HT-29 (cell line): Measurements from ENCODE around the gene ZFP62. TPM values are rescaled to one million over a fixed set of nuclear protein-coding genes. Genes with fewer than 3 reads are reported as not detected.

Experiments used
- DNase-seq: peaks from one replicate; pipeline ENCODE4 v3.0.0-alpha.2; 2015; ENCODE audit warnings: low spot score
- total RNA-seq: library from RNA; depleted of rRNA; stranded (reverse); fragments of >200 nt; shearing (Covaris generic); gene quantifications from 2 replicates; pipeline ENCODE4 v1.2.3, GENCODE V29; 2014

Gene ZFP62
- total RNA-seq, 1 experiment from 2014 or later: 9.9 TPM

DNA sequence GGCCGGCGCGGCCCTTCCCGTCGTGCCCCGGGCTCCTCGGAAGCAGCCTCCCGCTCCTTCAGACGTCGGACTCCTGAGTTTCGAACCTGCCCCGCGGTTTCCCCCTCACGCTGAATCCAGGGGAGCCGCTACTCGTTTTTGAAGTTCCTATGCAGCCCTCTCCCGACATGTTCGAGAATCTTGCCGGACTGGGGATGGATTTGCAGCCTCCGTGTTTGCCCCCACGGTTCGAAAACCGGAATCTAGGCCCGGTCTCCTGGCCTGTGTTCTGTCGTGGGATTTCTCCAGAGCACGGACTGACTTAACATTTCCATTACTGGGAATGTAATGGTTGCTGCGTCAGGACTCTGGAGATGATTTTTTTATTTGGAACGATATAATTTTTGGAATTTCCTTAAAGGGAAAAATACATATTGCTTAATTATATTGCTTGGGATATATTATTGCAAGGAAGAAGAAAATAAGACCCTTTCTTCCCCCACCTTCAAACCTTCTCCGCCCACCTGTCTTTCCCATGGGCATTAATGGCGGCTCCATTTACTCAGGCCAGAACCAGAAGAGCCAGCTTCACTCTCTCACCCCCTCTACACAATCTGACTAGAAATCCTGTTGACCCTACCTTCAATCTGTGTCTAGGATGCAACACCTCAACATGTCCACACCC lies 50.0 kb downstream of the ZFP62 start:
- no peak for DNase-seq

DNA sequence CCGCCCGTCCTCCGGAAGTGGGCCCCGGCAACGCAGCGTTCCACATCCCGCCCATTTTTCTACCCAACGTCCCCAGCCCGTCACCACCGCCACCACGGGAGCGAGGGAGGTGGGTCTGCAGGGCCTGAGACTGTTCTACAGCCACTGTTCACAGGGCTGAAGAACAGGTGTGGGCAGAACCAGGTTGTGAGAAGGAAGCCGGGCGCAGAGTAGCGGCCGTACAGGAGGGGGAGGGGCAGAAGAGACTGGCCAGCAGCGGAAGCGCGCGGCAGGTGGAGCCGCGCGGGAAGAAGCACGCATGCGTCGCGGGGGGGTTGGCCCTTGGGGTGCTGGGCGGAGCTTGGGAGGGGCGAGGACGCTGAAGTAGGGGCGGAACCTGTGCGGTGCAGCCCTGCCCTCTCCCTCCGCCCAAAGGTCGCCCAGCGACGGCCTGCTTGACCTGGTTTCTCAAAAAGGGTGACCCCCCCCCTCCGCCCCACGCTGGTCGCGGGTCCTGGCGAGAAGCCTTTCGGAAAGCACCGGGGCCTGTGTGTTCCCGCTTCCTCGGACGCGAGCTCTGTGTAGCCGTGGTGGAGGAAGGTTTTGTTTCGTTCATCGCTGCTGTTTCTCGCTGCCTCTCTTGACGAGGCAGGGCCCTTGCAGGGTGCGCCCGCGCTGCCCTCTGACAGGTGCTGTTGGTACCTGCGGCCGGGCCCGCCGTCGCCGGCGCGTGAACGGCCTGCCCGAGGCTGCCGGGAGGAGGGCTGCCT lies 50.7 kb downstream of the ZFP62 start:
- peak; percentile 96 for DNase-seq

DNA sequence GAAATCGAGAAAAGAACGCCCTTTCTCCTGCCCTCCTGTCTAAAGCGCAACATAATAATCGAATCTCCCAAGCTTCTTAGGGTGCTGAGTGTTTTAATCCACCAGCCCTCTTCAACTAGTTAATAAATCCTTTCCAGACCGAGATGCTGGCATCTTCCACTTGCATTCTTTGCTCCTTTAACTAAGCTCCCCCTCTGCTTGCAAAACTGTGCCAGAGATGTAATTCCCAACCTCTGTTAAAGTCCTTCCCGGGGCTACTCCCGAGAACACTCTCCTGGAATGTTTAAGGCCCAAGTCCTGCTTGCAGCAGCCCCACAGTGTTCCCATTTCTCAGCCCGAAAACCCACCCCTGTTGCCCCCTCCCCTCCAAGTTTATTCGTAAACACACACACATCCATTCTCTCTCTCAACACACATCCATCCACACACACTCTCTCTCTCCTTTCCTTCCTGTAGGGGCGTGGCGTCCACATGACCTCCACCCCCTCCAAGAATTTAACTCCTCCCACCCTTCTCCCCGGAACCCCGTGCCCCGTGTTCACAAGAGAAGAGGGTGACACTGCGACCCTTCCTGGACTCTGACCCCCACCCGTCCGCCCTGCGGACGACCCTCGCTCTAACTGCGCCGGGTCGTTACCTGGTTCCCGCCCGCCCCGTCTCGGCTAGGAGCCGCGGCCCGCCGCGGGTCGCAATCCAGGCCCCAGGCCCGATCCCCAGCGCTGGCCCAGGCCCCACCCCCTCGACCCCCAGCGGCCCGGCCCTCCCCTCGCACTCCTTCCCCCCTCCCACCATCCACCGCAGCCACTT lies 51.5 kb downstream of the ZFP62 start:
- peak; percentile 88 for DNase-seq

DNA sequence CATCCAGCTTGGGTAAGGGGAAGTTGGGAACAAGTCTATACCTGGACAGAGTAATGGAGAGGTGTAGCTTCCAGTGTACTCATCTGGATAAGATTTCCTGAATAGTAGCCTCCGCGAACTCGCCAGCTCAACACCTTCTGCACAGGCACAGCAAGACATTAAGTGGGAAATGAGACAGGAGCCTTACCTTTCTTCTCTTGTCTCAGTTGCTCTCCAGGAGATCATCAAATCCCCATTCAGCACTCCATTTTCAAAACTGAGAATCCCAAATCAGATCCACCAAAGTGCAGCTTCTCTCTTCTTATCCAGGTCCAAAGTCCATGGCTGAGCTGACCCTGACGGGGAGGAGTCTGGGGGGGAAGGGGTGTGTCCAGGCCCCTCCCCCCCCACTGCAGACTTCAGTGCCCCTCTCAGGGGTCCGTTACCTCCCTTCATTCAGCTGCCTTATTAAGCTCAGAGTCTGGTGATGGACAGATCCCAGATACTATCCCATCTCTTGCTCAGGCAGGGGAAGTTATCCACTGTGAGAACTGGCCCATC lies 52.5 kb downstream of the ZFP62 start:
- no peak for DNase-seq

DNA sequence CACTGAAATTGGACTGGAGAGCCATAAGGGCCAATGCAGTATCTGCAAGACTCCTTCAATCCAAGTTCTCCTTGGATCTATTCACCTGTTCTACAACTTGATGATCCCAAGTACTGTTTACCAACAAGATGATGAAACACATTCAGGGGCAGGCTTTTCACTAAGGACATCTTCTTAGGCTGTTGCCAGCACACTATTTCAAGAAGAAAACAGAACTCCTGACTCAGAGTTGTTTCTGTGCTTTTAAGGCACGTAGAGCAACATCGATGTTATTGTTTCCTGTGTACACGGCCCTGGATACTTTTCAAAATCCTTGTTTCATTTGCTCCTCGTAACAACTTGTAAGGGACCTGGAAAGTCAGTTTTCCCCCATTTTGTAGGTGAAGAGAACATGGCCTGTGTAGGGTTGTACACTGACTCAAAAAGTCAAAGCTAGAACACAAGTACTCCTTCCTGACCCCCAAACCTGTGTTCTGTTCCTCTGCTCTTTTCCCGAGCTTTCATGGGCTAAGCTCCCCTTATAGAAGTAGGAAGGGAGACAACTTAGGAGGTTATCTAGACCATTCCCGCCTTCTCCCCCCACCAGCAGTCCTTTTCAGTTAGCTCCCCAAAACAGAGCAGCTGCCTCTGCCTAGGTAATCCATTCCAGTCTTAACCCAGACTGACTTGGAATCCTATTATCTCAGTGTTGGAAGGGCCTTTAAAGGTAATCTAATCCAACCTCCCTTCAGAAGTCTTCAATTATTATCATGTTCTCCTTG lies 53.2 kb downstream of the ZFP62 start:
- no peak for DNase-seq

DNA sequence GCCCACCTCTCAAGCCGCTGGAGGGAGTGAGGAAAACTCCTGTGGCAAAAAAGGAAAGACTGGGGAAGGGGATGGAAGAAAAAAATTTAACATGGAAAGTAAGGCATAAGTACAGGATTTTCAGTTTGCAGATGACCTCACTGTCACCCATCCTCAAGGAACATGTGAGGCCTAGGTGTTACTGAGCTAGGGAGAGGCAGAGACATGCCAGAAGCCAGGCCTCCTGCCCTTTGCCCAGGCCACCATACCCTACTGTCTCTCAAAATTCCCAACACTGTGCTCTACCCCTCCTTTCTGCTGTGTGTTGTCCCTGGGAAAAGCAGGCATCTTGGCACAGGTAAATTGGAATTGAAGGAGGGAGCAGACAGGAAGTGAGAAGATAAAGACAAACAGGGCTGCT lies 54.0 kb downstream of the ZFP62 start:
- no peak for DNase-seq

DNA sequence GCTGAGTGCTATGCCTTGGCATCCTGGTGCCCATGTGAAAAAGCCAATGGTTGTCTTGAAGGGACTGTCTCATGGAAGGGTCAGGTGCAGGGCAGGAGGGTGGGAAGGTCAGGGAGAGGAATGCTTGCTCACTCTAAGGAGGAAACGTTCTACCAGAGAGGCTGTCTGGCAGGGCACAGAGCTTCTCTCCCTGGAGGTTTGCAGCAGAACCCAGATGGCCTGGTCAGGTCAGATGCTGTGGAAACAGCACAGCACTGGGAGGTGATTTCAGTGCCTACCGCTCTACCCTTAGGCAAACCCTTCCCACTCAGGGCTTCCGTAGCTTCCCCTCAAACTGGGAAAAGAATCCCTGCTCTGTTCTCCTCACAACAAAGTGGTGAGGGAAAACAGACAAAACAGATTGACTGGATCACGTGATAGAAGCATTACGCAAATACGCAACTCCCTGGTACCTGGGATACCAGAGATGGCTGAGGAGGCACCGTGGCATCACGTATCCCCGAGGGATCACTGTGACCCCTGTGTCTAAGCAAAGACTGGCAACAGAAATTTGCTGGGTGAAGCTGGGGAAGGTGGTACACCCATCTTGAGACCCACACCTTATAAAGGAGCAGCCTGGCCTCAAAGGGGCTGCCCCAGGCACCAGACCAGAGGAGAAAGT lies 54.6 kb downstream of the ZFP62 start:
- DNase-seq: no peak

DNA sequence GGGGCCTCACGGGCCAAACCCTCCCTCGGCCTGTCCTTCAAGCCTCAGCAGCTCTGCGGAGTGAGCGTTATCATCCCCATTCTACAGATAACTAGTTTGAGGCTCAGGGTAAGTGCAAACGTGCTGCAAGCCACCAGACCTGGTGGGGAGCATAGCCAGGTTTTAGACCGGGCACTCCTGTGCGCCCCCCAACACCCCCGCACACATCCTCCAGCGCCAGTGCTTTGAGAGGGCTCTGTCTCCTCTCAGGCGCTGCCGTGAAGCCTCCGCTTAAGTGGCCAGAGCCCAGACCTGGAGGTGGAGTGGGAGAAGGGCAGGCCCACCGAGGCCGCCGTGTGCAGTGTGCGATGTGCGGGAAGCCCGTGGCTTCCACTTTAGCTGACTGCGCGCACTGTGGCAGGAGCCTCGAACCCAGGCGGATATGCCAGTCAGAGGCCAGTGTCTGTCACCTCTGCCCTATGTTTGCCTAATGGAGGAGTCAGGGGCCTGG lies 56.9 kb downstream of the ZFP62 start:
- no peak for DNase-seq

DNA sequence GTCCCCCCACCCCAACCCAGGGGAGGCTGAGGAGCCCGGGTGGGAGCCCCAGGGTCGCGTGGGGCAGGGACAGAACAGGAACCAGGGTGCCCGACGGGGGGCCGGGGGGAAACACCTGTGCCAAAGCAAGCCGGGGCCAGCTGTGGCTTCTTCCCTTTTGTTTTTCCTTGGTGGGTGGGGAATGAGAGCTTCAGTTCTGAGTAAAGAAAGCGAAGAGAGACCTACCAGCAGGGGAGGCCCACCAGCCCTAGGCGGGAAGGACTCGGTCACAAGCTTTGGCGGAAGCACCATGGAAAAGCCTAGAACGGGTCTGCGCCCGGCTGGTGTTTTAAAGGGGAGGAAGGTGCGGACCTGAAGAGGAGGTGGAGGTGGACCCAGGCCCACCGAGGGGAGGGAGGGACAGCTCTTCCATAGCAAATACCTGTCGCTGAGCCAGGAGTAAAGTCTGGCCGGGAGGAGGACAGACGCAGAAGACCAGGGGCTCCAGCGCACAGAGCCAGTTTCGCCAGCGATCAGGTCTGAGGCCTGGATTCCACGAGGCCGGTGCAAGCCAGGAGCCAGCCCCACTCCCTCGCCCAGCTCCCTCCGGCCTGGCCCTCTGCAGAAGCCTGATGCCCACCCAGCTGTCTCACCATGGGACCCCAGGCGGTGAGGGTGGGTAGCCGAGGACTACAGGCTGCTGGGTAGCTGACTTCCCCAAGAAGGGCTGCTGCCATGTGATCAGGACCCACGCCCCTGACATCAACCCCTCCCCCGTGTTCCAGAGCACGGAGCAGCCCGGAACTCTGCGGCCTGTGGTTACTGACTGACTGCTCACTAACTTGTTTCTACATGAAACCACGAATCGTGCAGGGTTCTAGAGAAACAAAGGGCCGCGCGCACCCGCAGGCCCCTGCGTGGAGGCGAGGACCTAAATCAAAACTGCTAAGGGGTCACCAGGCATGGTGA lies 57.6 kb downstream of the ZFP62 start:
- DNase-seq: peak; percentile 20

DNA sequence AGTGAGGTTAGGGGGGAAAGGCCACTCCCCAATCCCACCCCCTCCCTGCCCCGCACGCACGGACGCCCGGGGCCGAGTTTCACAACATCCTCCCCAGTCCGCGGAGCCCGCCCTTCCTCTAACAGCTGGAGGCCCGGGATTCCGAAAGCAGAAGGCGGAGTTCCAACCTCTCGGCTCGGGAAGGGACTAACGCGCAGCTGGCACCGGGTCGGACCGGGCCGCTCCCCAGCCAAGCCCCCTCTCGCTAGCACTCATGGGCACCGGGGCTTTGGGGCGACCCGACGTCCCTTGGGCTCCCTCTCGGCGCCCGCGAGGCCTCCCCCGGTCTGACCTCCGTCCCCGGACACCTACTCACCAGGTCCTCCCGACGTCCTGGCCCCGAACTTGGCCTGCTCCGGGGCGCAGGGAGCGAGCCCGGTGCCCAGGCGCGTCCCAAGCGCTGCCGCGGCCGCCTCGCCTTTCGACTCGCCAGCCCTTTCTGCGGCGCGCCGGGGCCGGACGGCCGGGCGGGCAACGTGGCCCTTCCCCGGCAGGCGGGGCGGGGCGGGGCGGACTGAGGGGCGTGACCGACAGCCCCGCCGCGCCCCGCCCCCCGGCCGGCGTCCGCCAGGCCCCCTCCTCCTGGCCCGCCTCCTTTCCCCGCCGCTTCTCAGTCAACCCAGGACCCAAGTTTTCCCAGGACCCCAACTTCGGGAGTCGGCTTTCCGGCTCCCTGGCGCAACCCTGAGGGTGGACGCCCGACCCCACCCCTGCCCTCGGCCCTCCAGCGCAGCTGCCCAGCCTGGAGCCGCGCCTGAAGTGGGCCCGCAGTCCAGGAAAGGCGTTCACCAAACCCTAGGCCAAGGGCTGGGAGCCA lies 58.5 kb downstream of the ZFP62 start, which contains the start of gene MGAT1:
TSS of gene MGAT1 (minus strand) at position 482 of the 856 bp plus-strand sequence. CDS start 9,835 bp downstream, outside the sequence.
- DNase-seq: peak; percentile 70

DNA sequence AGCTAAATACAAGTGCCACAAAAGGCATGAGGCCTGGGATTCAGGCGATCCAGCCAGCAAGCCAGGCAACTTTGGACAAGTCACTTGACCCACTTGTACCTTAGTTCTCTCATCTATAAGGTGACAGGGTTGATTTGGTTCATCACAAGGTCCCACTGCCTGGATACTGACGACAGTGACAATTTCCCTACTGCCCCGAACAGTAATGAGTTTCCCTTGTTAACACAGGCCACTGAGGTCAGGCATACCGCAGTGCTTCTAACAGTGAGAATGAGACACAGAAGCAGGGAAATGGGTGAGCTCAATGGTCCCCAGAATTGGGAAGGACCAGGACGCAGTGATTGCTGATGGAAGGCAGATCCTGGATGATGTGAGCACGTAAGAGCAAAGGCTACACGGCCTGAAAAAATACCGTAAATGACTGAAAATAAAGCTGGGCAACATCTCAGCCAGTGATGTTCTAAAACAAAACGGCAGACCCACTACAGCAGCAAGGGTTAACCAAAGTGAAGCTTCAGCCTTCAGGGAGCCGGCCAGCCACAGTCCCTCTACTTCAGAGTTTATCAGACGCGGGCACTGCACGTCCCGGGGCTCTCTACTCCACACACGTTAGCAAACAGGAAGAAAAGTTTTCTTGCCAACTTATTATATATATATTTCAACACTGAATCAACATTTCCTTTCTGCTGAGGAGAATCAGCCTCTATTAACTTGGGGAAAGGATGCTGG lies 59.3 kb downstream of the ZFP62 start:
- no peak for DNase-seq

DNA sequence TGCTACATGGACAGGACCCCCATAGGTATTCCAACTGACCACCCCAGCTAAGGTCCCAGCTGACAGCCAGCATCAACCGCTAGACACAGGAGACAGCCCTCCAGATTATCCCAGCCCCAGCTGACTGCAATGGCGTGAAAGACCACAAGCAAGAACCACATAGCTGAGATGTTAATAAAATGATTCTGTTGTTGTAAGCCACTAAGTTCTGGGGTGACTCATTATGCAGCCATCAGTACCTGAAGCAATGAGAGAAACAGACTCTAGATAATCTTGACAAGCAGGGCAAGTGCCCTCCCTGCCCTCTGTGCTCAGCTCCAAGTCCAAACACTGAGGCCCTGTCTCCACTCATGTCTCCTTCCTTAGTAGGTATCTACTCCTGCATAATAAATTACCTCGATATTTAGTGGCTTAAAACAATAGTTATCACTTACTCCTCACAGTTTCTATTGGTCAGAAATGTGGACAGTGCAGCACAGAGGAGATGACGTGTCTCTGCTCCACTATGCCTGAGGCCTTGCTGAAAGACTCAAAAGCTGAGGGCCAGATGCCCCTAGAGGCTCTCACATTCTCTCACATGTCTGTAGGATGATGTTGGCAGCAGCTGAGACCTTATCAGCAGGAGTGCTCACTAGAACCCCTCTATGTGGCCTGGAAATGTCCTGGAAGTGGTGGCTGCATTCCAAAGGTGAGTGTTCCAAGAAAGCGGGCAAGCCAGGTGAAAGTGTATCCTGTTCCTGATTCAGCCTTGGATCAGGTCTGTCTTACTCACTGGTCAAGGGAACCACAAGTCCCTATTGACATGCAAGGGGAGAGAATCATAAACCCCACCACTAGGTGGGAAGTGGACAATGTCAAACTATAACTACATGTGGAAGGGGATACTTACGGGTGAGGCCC lies 60.9 kb downstream of the ZFP62 start:
- no peak for DNase-seq

DNA sequence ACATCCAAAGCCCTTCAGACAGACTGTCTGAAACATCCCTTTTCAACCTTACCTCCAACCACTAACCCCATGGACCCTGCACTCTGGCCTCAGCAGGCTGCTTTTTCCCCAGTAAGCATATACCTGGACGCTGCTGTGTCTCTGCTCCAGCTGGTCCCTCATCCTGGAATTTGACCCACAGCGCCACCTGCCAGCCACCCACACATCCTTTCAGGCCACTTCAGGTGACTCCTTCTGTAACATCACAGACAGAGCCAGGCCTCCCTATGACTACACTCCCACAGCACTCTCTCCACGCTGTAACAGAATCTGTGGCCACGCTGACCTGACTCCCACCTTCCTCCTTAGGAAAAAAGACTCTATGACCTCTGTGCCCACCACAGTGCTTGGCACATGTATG lies 61.9 kb downstream of the ZFP62 start:
- peak; percentile 51 for DNase-seq

DNA sequence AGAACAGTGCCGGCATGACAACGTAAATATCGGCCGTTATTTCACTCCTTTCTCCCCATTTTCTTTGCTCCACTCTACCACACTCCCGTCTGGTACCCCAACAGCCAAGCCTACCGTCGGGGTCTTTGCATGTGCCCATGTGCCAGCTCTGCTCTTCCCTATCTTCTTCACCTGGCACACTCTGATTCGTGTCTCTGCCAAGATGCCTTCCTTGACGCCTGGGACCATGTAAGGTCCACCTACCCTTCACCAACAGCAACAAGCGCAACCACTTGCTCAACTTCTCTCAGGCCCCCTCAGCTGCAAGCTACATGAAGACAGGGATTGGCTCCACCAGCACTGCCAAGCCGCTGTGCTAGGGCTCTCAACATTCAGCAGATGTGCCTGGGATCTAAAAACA lies 62.9 kb downstream of the ZFP62 start:
- no peak for DNase-seq
